ENCODE measurements around the gene POMGNT1.
A peak's percentile ranks its signal among the peaks of the same experiment; 100 is the strongest.

Gene POMGNT1

GRCh38 chr1:46168477-46168876 lies 29.8 kb downstream of the POMGNT1 start:
- Mint-ChIP-seq H3K9me3 (no peaks in the 10 kb centered on the region), H3K27me3 (peaks cover 14 to 16% of the 10 kb centered on the region in 2 donors), H3K27ac (no peak overlapping the region), H3K36me3 (no peaks in the 10 kb centered on the region), H3K4me3 (no peak overlapping the region), H3K4me1 (peaks cover 25 to 27% of the 10 kb centered on the region in 2 donors)
- ATAC-seq (replicated peaks) (no peak), DNase-seq (no peak)

GRCh38 chr1:46166521-46167462 lies 31.4 kb downstream of the POMGNT1 start:
- ATAC-seq (replicated peaks), result peak; percentile 59 to 63
- peaks cover 21 to 27% of the 10 kb centered on the region in 2 donors for H3K4me1 Mint-ChIP-seq
- no peak for DNase-seq
- H3K36me3 Mint-ChIP-seq, result no peaks in the 10 kb centered on the region
- H3K4me3 Mint-ChIP-seq, result peak overlapping the region; percentile 82 to 89
- no peaks in the 10 kb centered on the region for H3K9me3 Mint-ChIP-seq
- H3K27ac Mint-ChIP-seq, result peak overlapping the region; percentile 85
- H3K27me3 Mint-ChIP-seq, result peaks cover 14 to 16% of the 10 kb centered on the region in 2 donors

GRCh38 chr1:46160212-46160611 lies 38.0 kb downstream of the POMGNT1 start:
- Mint-ChIP-seq H3K36me3 (no peaks in the 10 kb centered on the region), H3K4me1 (no peaks in the 10 kb centered on the region), H3K27me3 (peaks cover 9 to 10% of the 10 kb centered on the region in 2 donors), H3K4me3 (no peak overlapping the region), H3K9me3 (no peaks in the 10 kb centered on the region), H3K27ac (no peak overlapping the region)
- DNase-seq (no peak), ATAC-seq (replicated peaks) (no peak)

- peaks cover 3 to 6% of the 10 kb centered on the region in 2 donors for H3K27me3 Mint-ChIP-seq
These were observed 38.7 kb downstream of the POMGNT1 start for GRCh38 chr1:46159516-46159915.

GRCh38 chr1:46158312-46159281 lies 39.6 kb downstream of the POMGNT1 start:
- H3K27me3 Mint-ChIP-seq, result peaks cover 0 to 3% of the 10 kb centered on the region in 2 donors
- no peak overlapping the region for H3K4me3 Mint-ChIP-seq
- no peak overlapping the region for H3K27ac Mint-ChIP-seq

More at GRCh38 chr1:46159516-46159915, 38.7 kb downstream of the POMGNT1 start:
- DNase-seq (no peak), ATAC-seq (replicated peaks) (no peak)
- Mint-ChIP-seq H3K4me1 (peaks cover 0 to 5% of the 10 kb centered on the region in 2 donors), H3K27ac (no peak overlapping the region), H3K36me3 (no peaks in the 10 kb centered on the region), H3K4me3 (no peak overlapping the region), H3K9me3 (peaks cover 0 to 2% of the 10 kb centered on the region in 2 donors)

GRCh38 chr1:46157916-46158311 lies 40.3 kb downstream of the POMGNT1 start:
- Mint-ChIP-seq H3K9me3 (peaks cover 0 to 3% of the 10 kb centered on the region in 2 donors), H3K4me1 (peaks cover 8 to 18% of the 10 kb centered on the region in 2 donors), H3K4me3 (no peak overlapping the region), H3K27ac (no peak overlapping the region), H3K36me3 (no peaks in the 10 kb centered on the region), H3K27me3 (peaks cover 0 to 3% of the 10 kb centered on the region in 2 donors)
- DNase-seq (no peak), ATAC-seq (replicated peaks) (no peak)

More at GRCh38 chr1:46158312-46159281, 39.6 kb downstream of the POMGNT1 start:
- no peak for DNase-seq
- ATAC-seq (replicated peaks), result peak; percentile 48 to 56
- no peaks in the 10 kb centered on the region for H3K36me3 Mint-ChIP-seq
- H3K9me3 Mint-ChIP-seq, result peaks cover 0 to 3% of the 10 kb centered on the region in 2 donors
- H3K4me1 Mint-ChIP-seq, result peaks cover 3 to 14% of the 10 kb centered on the region in 2 donors

GRCh38 chr1:46153732-46154131 lies 44.5 kb downstream of the POMGNT1 start:
- H3K27me3 Mint-ChIP-seq, result no peaks in the 10 kb centered on the region

GRCh38 chr1:46153228-46153627 lies 45.0 kb downstream of the POMGNT1 start:
- no peak overlapping the region for H3K27ac Mint-ChIP-seq

More at GRCh38 chr1:46153732-46154131, 44.5 kb downstream of the POMGNT1 start:
- no peak for ATAC-seq (replicated peaks)
- no peak for DNase-seq
- peaks cover 0 to 3% of the 10 kb centered on the region in 2 donors for H3K9me3 Mint-ChIP-seq
- no peak overlapping the region for H3K27ac Mint-ChIP-seq
- no peaks in the 10 kb centered on the region for H3K36me3 Mint-ChIP-seq
- H3K4me3 Mint-ChIP-seq, result no peak overlapping the region
- H3K4me1 Mint-ChIP-seq, result peaks cover 26 to 47% of the 10 kb centered on the region in 2 donors

DNA sequence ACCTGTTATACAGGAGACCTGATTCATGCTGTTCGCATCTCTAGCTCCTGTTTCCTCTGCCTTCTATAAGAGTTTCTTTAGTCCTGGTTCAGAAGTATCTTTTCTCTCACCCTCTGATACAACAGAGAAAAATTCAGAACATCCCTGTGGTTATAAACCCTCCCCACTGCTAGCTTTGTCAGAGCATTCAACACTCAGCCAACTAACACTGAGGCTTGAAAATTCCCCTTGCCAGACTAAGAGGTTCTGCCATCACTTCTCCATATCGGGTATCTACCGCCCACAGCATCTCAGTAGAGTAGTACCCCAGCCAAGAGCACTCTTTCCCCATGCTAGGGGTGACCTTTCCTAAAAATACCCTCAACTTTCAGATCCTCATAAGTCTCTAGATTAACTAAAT lies 46.2 kb downstream of the POMGNT1 start:
- H3K27ac Mint-ChIP-seq, result peak overlapping the region; percentile 80
- ATAC-seq (replicated peaks) (peak; percentile 100), DNase-seq (peak; percentile 65)
- peak overlapping the region; percentile 26 to 31 for H3K4me3 Mint-ChIP-seq
- no peaks in the 10 kb centered on the region for H3K36me3 Mint-ChIP-seq
- H3K9me3 Mint-ChIP-seq, result peaks cover 0 to 3% of the 10 kb centered on the region in 2 donors
- H3K4me1 Mint-ChIP-seq, result peaks cover 26 to 47% of the 10 kb centered on the region in 2 donors
- H3K27me3 Mint-ChIP-seq, result no peaks in the 10 kb centered on the region

More at GRCh38 chr1:46153228-46153627, 45.0 kb downstream of the POMGNT1 start:
- ATAC-seq (replicated peaks), result no peak
- Mint-ChIP-seq H3K4me1 (peaks cover 26 to 47% of the 10 kb centered on the region in 2 donors), H3K9me3 (peaks cover 0 to 3% of the 10 kb centered on the region in 2 donors), H3K36me3 (no peaks in the 10 kb centered on the region), H3K27me3 (no peaks in the 10 kb centered on the region), H3K4me3 (no peak overlapping the region)
- no peak for DNase-seq

DNA sequence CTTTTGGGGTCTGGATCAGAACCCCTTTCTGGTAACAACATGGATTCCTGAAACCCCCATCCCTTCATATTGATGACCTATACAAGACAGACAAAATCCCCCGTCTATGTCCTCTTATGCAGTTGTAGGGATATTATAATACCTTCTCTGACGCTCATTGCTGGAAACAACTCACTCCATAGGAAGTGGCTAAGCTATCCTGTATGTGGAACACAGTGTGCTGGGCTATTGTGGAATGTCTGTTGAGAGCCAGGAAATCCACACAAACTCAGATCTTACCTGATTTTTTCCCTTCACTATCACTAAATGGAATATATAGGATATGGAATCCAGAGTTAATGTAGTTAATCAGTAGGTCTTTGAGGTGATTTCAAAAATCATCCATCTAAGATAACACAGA lies 48.1 kb downstream of the POMGNT1 start:
- Mint-ChIP-seq H3K36me3 (no peaks in the 10 kb centered on the region), H3K27ac (no peak overlapping the region), H3K27me3 (no peaks in the 10 kb centered on the region), H3K4me1 (peaks cover 26 to 47% of the 10 kb centered on the region in 2 donors), H3K9me3 (peaks cover 0 to 3% of the 10 kb centered on the region in 2 donors), H3K4me3 (no peak overlapping the region)
- DNase-seq (no peak), ATAC-seq (replicated peaks) (no peak)

GRCh38 chr1:46148318-46148717 lies 49.9 kb downstream of the POMGNT1 start:
- DNase-seq, result no peak
- no peaks in the 10 kb centered on the region for H3K36me3 Mint-ChIP-seq
- no peak overlapping the region for H3K27ac Mint-ChIP-seq
- H3K4me1 Mint-ChIP-seq, result peaks cover 20 to 30% of the 10 kb centered on the region in 2 donors
- H3K9me3 Mint-ChIP-seq, result no peaks in the 10 kb centered on the region
- H3K27me3 Mint-ChIP-seq, result no peaks in the 10 kb centered on the region
- no peak for ATAC-seq (replicated peaks)
- H3K4me3 Mint-ChIP-seq, result no peak overlapping the region

All from stimulated activated naive B cell treated with anti-CD40 and anti-IgM and Interleukin-4, amounts not matched to agents 10 μg/mL and 1 μg/mL and 100 μg/mL, for 72 hours (primary cell).